Brain microvascular endothelial cell (primary cell): ENCODE measurements around the gene KIF6.

Source experiments
- DNase-seq: peaks from one replicate; pipeline ENCODE4 v3.0.0-alpha.2; 2020
- H3K27ac ChIP-seq: fragments of 250-450 bp; sonication (Bioruptor Pico); 2 replicates; pipeline ENCODE4 v1.5.1; 2020; ENCODE audit warnings: mild to moderate bottlenecking, moderate library complexity
- H3K27me3 ChIP-seq: fragments of 250-450 bp; sonication (Bioruptor Pico); replicated peaks from 2 replicates; pipeline ENCODE4 v1.5.1; 2020; ENCODE audit warnings: mild to moderate bottlenecking
- H3K36me3 ChIP-seq: fragments of 250-450 bp; sonication (Bioruptor Pico); replicated peaks from 2 replicates; pipeline ENCODE4 v1.5.1; 2020; ENCODE audit warnings: mild to moderate bottlenecking
- H3K4me3 ChIP-seq: 2 replicates; pipeline ENCODE4 v1.5.1; 2011; ENCODE audit warnings: low read depth, mild to moderate bottlenecking, control low read depth, low read length, moderate library complexity
- in situ Hi-C: cut with HindIII; loops from 2 replicates; pipeline ENCODE4 v1.10.0; 2017; ENCODE audit warnings: low sequenced_read_pairs, low pct_ligation_motif_present
- TF ChIP-seq, protein P1 (sequence below): IDR thresholded peaks from 2 replicates; pipeline ENCODE4 v1.5.1; 2011; ENCODE audit warnings: low read depth, mild to moderate bottlenecking, moderate library complexity, low read length, control low read depth, inconsistent platforms; ENCODE audit errors: missing control alignments

KIF6 gene

DNA sequence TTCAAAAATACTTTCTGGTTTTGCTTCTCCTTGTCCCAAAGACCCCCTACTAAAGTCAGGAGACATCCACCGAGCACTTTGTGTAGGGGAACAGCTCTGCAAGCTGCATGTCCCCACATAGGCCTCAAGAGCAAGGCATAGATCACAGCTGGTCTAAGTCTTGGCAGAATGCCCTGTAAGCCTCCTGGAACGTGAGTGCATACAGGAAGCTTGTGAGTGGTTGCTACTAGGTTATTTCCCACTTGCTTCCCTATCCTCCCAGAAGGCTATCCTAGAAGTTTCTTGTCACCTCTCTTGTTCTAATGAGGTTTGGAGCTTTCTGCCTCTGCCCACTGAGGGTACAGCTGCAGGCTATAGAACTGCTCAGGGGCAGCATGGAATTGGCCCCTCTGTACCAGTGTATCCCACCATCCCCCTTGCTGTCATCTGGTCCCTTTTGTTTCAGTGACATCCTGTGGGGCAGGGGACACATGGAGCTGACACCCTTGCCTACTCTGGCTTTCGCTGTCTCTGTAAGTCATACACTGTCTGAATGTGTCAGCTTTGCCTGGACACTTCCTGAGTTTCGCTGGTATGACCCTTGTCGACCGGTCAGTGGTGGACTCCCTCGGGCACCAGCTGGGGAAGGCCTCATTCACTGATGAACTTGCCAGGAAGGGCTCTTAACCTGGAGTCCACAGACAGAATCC is 367.1 kb downstream of the KIF6 start:
- TF ChIP-seq, protein P1, sequence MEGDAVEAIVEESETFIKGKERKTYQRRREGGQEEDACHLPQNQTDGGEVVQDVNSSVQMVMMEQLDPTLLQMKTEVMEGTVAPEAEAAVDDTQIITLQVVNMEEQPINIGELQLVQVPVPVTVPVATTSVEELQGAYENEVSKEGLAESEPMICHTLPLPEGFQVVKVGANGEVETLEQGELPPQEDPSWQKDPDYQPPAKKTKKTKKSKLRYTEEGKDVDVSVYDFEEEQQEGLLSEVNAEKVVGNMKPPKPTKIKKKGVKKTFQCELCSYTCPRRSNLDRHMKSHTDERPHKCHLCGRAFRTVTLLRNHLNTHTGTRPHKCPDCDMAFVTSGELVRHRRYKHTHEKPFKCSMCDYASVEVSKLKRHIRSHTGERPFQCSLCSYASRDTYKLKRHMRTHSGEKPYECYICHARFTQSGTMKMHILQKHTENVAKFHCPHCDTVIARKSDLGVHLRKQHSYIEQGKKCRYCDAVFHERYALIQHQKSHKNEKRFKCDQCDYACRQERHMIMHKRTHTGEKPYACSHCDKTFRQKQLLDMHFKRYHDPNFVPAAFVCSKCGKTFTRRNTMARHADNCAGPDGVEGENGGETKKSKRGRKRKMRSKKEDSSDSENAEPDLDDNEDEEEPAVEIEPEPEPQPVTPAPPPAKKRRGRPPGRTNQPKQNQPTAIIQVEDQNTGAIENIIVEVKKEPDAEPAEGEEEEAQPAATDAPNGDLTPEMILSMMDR, result no peak
- Histone ChIP-seq H3K27me3 (no peaks in the 10 kb centered on the region), H3K27ac (no peak overlapping the region), H3K36me3 (no peaks in the 10 kb centered on the region), H3K4me3 (no peak overlapping the region)
- peak; percentile 62 for DNase-seq
- in situ Hi-C loops, result no loop called here

GRCh38 chr6:39353698-39354315 is 371.4 kb downstream of the KIF6 start:
- Histone ChIP-seq H3K27ac (no peak overlapping the region), H3K27me3 (no peaks in the 10 kb centered on the region), H3K4me3 (no peak overlapping the region), H3K36me3 (no peaks in the 10 kb centered on the region)
- TF ChIP-seq, protein P1, result no peak
- in situ Hi-C loops, result no loop called here
- no peak for DNase-seq

DNA sequence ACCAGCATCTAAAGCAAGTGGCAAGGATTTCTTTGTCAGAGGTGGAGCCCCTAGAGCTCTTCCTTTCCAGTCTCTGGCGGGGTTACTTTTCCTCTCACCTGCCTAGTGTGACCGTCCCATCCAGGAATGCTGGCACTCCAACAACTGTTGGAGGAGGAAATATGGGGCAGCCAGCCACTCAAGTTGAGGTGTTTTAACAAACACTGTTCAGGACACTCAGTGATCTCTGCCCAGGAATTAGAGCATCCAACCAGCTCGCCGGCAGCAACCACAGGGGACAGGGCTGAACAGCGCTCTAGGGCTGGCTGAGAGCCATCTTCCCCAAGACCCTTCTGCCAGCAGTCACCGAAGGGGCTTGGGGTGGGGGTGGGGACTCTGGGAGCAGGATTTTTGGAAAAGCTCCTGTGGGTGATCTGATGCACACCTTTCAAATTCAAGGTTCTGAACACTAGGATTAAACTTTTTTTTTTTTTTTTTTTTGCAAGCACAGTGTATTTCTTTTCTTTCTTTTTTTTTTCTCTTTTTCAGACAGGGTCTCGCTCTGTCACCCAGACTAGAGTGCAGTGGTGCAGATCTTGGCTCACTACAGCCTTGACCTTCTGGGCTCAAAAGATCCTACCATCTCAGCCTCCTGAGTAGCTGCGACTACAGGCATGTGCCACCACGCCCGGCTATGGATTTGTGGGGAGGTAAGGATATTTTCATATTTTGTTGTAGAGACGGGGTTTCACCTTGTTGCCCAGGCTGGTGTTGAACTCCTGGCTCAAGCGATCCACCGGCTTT is 374.3 kb downstream of the KIF6 start:
- H3K4me3 ChIP-seq, result no peak overlapping the region
- DNase-seq, result no peak
- H3K27ac ChIP-seq, result no peak overlapping the region
- TF ChIP-seq, protein P1, result no peak
- H3K27me3 ChIP-seq, result no peaks in the 10 kb centered on the region
- H3K36me3 ChIP-seq, result no peaks in the 10 kb centered on the region
- in situ Hi-C loops, result no loop called here

GRCh38 chr6:39348740-39349139 is 376.5 kb downstream of the KIF6 start:
- no peaks in the 10 kb centered on the region for H3K27me3 ChIP-seq
- H3K27ac ChIP-seq, result no peak overlapping the region
- DNase-seq, result no peak
- H3K4me3 ChIP-seq, result no peak overlapping the region
- no peaks in the 10 kb centered on the region for H3K36me3 ChIP-seq
- in situ Hi-C loops, result no loop called here
- TF ChIP-seq, protein P1, result no peak

DNA sequence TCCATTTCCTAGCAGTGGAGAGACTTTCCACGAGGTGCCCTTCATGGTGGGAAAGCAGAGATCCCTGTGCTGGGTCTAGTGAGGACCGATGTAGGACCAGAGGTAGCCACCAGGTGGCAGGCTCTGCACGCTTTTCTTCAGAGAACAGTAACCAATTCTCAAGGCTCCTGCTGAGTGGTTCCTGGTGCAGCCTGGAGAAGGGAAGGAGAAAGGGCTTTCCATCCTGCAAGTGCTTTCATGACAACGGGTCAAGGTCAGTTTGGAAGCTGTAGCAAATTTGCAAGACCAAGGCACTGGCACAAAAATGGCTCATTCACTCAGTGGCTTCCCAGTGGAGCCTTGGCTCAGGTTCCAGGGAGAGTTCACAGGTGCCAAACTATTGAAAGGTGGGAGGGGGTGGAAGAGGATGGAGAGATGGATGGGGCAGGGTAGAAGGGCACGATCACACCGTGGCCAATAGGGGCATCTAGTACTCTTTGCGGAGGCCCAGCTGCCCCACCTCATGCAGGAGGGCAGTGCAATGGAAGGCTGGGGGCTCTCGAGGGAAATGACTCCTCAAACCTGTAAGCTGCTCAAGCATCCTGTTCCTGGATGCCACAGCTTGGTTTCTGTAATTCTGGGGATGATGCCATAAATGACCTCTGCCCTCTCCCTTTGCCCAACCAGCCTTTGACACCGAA is 377.2 kb downstream of the KIF6 start:
- Histone ChIP-seq H3K27me3 (no peaks in the 10 kb centered on the region), H3K4me3 (no peak overlapping the region), H3K27ac (no peak overlapping the region), H3K36me3 (no peaks in the 10 kb centered on the region)
- in situ Hi-C loops, result no loop called here
- peak; percentile 74 for DNase-seq
- TF ChIP-seq, protein P1, result peak; percentile 92
